Measurements from ENCODE around the gene FGF14.

FGF14 gene

DNA sequence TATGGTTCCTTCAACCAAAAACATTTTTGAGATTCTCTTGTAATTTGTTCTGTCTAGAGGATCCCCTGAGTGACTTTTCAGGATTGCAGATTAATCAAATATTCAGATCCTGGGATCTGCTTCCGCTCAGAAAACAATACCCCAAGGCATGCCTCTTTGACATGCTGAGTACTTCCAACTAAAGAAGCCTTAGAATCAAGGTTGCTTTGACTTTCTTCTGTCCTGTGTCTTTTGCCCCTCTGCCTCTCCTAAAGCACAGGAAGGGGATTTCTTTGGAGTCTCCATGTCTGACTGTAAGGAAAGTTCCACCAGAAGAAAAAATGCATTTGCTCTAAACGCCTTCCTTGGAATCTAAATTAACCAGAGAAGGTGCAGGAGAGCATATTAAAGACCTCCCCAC is 431.5 kb downstream of the FGF14 start:
- no peak for DNase-seq

DNA sequence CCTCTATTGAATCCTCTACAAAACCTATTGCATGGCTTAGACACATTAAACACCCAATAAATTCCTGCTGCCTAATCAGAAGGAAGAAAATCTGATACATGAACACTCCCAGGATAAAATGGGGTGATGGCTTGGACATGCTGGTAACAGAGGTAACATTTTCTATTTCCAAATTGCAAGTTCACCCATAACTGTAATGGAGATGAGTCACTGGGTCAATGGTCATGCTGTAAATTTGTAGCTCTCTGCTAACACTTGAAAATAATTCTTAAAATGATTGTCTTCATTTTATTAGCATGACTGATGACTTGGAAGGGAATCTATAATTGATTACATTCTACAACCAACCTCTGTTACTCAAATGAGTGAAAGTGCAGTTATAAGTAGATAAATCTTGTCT is 434.1 kb downstream of the FGF14 start:
- DNase-seq: no peak

DNA sequence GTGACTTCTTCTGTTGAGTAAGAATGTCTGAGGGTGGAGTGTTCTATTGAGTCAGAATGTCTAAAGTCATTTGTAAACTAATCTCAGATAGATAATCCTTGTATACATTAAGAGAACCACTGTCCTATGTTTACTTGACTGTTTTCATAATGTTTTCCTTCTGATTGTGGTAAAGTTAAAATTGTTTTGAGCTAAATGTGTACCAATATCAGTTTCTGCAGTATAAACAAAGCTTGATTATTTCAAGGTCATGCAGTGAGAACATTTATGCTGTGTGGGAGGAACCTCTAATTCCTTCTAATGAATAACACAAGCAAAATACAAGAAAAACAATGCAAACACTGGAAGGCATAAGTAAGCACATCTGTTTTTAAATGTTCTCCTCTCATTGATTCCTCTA is 434.6 kb downstream of the FGF14 start:
- DNase-seq: no peak

DNA sequence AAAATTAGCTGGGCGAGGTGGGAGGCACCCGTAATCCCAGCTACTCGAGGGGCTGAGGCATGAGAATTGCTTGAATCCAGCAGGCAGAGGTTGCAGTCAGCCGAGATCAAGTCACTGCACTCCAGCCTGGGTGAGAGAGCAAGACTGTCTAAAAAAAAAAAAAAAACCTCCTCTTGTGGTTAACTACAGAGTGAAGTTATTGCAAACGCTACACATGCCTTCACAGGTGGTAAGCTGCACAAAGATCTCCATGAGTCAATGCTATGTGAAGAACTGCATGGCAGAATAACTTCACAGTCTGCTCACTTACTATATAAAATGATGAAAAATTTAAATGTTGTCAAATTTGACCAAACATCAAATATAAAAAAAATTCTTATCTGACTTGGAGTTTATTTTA is 436.8 kb downstream of the FGF14 start:
- no peak for DNase-seq

DNA sequence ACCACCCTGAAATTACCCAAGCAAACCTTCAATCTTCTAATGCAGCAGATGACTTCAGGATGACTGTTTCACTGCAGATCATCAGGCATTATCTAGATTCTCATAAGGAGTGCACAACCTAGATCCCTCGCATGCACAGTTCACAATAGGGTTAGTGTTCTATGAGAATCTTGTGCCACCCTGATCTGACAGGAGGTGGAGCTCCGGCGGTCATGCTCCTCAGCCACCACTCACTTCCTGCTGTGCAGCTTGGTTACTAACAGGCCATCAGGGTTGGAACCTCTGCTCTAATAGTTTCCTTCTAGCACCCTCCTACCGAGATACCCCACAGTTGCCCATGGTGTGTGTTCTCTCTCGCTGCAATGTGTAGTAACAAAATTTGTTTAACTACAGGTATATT is 442.8 kb downstream of the FGF14 start:
- no peak for DNase-seq

DNA sequence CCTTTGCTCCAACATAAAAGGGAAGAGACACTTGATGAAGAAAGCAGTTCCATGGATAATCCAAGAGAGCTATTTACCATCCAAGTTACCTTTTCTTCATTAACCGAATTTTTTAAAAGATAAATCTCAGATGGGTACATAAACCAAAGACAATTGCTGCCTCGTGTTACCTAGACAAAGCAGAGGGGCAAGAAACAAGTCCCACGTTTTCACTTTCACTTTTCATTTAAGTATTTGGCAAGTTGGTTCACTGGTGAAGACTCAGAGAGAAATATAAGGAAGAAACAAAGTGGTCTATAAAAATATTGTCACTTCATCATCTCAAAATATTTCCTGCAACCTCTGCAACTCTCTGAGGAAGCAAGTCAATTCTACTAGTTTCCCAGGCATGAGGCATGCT is 446.1 kb downstream of the FGF14 start:
- no peak for DNase-seq

DNA sequence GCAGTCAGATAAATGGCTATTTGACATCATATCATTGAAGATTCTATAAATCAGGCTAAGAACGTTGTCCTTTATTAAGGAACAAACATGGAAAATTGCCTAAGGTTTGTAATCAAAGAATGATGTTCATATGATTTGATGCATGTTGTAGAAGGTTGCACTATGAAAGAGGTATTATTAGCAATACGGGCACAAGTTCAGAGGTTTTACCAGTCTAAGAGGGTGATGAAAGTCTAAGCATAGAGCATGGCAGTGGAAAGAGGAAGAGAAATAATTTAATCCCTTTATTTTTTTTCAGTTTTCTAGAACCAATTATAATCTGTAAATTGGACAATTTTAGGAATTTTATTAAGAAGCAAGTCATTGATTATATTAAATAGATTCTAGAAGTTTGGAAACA is 450.7 kb downstream of the FGF14 start:
- no peak for DNase-seq

DNA sequence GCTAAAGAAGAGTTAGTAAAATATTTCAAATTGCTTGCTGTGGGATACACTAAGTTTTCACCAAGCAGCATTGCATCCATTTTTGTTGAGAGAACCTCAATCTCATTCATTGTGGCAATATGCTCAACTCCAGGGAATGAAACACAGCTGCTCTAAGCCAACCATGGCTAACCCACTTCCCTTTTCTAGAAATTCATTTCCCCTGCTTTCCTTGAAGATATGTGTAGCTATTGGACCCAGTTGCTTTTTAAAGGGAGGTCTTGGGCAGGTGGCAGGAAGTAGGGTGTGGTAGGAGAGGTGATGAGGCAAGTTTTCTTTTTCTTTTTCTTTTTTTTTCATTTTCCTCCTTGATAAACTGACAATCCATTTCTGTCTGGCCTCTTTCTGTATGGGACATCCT is 452.2 kb downstream of the FGF14 start:
- no peak for DNase-seq

DNA sequence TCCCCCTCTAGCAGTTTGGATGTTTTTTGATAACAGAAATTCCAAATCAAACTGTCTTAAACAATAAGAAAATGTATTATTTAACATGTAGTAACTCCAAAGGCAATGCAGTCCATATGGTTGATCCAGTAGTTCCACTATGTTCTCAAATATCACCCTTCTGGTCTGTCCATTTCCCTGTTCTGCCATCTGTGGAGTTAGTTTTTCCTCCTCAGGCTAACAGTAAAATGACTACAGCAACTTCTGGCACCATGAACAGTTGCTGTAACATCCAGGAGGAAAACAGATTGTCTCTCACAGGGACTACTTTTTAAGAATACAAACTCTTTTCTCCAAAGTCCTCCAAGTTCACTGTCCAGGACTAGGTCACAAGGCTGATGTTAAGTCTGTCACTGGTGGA is 455.4 kb downstream of the FGF14 start:
- no peak for DNase-seq

DNA sequence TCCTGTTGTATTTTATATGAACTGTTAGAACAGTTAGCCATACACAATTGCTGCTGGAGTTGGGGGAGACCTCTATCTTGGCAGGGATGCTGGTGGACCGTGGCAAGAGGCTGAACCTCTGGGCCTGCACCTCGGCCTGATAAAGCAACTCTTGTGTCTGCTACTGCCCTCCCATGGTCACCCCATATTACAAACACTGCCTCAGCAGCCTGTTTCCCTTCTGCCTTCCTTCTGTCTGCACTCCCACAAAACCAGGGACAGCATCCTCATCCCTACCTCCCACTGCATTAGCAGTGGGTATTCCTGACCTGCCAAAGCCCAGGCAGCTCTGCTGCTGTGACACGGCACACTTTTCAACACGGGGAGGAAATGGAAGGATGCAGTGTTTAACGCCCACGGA is 456.4 kb downstream of the FGF14 start:
- DNase-seq: no peak

DNA sequence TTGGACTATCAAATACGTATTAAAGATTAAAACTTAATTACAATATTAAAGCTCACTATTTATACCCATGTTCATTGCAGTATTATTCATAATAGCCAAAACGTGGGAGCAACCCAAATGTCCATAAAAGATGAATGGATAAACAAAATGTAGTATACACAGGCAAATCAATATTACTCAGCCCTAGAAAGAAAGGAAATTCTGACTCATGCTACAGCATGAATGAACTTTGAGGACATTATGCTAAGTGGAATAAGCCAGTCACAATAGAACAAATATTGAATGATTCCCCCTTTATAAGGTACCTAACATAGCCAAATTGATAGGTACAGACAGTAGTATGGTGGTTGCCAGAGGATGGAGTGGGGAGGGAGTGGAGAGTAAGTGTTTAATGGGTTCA is 457.3 kb downstream of the FGF14 start:
- DNase-seq: no peak

DNA sequence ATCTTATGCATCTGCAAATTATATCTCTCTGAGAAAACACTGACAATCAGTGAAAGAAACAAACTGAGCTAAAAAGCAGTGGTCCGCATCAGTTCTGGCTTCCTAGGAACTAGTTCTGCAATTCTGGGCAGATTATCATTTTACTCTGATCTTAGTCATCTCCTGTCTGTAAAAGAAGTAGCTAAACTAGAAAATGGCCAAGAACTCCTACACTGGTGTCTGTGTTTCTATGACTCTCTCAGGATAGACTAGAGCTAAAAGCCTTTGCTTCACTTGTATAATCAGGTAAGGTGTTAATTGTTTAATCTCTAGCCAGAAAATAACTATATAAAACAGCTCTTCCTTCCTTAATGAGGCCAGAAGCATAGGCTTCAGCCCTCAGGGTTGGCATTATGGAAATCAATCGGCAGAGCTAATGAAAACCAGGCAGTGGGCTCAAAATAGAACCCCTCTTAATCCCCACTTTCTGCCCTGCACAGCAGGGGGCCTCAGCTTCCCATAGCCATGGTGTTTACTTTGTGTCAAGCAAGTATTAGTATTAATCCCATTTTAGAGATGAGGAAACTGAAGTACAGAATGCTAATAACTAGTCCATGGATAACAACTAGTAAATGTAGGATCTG is 459.2 kb downstream of the FGF14 start:
- no peak for DNase-seq

DNA sequence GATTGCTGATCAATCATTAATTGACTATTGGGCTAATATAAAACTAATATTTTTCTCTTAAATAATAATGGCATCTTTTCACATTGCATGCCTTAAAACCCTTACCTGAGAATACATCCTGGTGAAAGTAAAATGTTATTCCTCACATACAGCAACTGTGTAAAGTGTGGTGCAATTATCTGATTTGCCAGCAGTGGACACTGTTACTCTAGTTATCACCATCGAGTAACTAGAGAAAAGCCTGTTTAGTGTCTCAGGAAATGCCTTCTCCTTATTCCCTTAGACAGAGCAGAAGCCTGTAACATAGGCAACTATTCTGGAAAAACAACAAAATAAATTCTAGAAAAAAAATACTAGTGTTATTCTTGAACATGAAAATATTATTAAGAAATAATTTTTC is 459.8 kb downstream of the FGF14 start:
- peak; percentile 21 for DNase-seq

DNA sequence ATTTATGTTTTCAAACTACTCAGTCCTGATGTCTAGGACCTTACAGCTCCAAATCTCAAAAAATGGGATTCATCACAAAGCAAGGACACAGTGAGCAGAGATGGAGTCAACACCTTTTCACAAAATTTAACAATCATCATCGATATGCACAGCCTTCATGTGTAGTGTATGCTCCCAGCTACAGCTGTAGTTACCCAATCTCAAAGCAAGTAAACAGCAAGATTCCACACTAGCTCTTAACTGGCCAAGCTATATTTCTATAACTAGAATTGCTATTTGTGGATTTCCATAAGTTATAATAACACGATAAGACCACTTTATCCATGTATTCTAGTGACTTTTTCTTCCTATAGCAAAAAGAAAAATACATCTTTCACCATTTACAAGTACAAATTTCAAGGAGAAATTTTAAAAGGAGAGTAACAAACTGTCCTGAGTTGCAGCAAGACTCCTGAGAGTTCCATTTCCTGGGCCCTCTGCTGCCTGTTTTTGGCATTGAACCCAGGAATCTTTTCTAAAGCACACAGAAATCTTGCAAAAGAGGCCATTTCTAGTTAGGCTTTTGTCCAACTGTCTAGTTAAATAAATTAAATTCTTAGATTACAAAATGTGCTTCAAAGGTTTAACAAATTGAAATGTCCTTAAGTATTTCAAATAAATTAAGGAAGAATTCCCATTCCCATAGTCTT is 460.6 kb downstream of the FGF14 start:
- DNase-seq: peak; percentile 11

DNA sequence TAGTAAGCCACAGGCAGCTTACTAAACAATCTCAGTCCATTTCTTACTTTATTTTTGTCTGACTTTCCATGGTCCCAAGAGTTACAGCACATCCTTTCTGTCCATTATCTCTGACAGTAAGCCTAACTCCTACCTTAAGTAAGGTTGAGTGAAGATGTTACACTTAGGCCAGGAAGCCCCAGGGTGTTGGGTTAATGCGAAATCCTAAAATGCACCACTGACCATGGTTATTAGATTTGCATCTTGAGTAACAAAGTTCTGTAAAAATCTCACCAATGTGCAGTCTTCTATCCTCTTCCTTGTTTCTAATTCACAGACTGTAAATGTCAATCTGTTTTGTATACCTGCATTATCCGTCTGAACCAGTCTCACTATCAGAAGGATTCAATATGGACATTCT is 462.5 kb downstream of the FGF14 start:
- DNase-seq: no peak

DNA sequence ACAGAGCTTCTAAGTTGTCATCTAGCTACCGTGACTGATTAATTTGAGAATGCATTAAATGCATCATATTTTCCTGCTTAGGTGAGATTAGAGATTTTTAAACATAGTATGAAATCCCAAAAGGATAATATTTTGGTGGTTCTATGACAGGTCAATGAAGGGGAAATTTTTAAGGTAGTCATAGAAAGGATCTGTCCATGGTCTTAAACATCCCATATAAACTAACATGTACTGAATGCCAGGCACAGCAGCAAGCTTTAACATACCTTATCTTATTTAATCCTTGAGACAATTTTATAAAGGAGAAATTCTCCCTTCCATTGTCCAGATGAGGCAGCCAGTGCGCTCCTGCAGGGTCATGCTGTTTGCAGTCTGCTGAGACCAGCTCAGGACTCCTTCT is 466.0 kb downstream of the FGF14 start:
- DNase-seq: no peak

DNA sequence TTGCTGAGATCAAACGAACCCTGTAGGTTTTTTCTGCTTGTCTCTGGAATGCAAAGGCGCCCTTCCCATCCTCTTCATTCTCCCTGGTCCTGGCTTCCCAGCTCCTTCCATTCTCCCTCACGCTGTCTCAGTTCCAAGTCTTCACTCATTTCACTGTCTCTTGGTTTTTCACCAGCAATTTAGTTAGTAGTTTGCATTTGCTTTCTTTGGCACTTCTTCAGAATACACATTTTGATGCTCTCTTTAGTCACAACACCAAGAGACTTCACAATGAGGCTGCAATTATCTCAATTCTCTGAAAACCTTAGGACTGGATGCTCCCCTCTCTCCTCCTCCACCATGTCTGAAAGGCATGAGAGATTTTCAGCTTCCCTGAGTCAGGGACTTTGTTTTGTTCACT is 470.7 kb downstream of the FGF14 start:
- no peak for DNase-seq

DNA sequence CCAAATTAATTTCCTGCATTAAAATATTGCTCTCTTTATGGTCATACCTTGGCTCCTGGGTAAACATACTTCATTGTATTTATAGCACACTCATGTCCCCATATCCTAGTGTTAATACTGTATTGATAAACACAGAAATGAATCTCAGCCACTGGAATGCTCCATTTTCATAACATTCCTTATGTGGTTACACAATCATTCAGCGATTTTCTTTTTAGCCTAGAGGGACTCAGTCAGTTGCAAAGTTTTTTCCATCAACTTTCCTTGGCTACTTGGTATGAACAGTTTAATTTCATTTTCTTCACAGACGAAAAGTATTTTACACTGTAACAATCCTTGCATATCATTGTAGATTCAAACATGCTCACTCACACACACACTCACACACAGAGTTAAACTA is 471.5 kb downstream of the FGF14 start:
- no peak for DNase-seq

DNA sequence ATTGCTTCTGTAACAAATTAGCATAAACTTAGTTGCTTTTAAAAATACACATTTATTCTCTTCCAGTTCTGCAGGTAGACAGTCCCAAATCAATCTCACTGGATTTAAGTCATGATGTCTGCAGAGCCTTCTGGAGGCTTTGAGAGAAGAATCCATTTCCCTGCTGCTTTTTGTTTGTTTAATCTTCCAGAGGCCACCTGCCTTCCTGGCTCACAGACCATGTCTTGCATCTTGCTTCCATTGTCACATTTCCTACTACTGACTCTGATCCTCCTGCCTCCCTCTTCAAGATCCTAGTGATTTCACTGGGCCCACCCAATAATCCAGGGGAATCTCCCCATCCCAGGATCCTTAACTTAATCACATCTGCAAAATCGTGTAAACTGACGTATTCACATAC is 476.1 kb downstream of the FGF14 start:
- DNase-seq: no peak

DNA sequence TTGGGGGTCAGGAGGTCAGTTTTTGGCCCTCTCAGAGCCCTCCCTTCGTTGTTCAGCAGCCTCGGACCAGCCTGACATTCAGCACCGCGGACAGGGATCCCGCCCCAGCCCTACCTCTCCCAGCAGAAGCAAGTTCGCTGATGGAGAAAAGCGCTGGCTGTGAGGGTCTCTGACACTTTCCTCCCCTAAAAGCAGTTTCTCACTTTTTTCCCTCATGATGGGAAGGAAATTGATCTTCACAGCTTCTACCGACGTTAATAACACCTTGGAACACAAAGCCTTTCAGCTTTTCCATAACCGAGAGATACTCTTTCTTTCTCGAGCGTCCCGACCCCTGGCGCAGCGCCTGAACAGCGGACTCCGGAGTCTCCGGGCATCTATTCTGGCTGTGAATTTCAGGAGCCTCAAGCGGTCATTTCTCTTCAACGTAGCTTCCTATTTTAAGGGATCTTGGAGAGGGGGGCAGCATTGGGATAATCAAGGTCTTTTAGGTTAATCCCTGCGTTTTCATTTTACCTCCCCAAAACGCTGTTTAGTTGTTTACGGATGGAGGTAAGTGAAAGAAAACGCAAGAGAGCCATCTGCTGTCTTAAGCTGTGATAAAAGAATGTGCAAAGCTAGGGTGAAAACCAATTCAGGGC is 482.2 kb downstream of the FGF14 start:
- DNase-seq: peak; percentile 32

DNA sequence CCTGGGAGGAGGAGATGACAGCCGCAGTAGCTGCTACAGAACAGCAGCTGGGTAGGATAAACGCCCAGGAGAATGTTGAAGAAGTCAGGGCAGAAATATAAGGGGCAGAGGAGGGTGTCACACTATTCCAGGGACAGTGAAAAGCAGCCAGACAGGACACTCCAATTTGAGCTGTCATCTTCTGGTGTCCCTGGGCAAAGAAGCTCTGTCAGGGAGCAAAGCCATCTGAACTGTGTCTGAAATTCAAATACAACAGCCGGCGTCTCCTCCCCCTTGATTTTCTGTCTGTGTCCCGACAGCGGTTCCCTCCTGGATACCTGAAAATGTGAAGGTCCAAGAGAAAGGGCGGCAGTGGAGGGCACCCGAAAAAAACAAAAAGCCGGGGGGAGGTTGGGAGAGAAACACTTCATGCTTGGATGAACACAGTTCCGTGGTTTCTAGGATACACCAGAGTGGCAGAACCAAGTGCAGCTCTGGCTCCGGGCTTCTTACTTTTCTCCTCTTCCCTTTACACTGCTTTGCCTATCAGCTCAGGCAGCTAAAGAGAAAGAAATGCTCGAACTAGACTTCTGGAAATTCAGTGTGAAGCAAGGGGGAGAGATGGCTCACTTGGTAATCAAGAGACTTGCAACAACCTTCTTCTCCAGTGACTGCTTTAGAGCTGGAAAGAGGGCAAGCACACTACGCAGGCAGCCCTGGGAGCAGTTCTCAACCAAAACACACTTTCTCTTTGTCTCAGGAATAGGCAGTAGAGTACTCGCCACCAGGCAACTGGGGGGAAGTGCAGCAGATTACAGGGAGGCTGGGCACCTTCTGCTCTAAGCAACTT is 483.8 kb downstream of the FGF14 start:
- no peak for DNase-seq

DNA sequence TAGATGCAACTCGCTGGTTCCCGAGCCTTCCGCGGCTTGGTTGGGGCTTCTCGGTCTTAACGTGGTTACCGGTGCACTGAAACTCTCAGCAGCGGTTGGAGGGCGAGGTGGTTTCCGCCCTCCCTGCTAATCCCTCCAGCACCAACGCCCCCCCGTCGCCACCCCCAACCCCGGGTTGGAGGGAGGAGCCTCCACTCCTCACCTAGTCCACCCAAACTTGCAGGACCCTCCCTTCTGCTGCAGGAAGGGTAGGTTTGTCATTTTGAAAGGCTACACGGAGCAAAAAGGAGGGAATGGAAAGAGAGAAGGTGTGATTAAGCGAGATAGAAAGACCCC is 484.4 kb downstream of the FGF14 start:
- DNase-seq: no peak

DNA sequence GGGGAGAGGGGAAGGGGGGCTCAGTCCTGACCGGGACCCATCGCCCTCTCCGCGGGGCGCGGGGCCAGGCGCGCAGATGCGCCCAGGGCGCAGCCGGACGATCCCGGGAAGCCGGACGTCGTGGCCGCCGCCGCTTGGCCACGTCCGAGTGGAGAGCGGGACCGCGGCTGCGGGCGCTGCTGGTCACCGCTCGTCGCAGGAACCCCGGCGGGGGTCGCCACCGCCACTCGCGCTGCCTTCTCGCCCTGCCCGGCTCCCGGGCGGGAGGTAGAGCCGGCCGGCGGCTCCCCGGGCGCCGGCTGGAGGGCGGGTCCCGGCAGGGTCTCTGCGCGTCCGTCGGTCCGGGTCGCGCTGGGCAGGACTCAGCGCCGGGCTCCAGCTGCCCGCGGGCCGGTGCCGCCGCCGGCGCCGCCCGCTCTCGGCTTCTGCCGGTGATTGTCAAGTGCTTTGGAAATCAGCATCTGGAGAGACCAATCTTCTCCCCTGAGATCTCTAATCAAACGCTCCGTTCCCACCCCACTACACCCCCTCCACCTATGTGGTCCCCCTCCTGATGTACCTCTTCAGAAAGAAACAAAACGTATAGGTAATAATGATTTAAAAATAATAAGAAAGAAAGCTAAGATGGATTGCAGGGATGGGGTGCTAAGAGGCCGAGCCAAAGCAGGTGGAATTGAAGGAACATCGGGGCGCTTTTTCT is 484.9 kb downstream of the FGF14 start:
- no peak for DNase-seq
